ENCODE results near the gene AUTS2. TPM values are rescaled to one million over a fixed set of nuclear protein-coding genes. Genes with fewer than 3 reads are reported as not detected.

Gene AUTS2
- total and polyA plus RNA-seq, 9 of the 15 experiments (the other 6 are each of a cell fraction or from before 2014, with no cell fraction given), result 0.58 TPM; not detected in 8

- BruUV-seq (replicated peaks), result no TSS peak
- no peaks in the 10 kb centered on the region for H3K79me2 ChIP-seq (ENCODE audit: control insufficient read depth, insufficient read depth, low read length)
Observed at GRCh38 chr7:70092314-70093204, 494.3 kb downstream of the AUTS2 start.

More at GRCh38 chr7:70092314-70093204, 494.3 kb downstream of the AUTS2 start:
- no peak overlapping the region for H3K4me2 ChIP-seq (ENCODE audit: insufficient read depth, low read length)
- no peaks in the 10 kb centered on the region; the same call in 1 of the 2 replicates for H3K9me3 ChIP-seq (replicated peaks; ENCODE audit: control insufficient read depth, insufficient read depth, low read depth, low read length)
- H3K4me1 ChIP-seq (replicated peaks in 1 of 2; ENCODE audit: control insufficient read depth in 2 of 2, insufficient read depth in 2 of 2, low read length in 2 of 2), result no peaks in the 10 kb centered on the region
- 1% methylated on average over 12 of the region's 12 CpGs for WGBS (ENCODE audit: insufficient coverage, low coverage, missing lambda C conversion rate)
- intact Hi-C loops (cut with micrococcal nuclease), result no loop called here
- DNase-seq (ENCODE audit: extremely low read depth in 1 of 4, low spot score in 3 of 4) (no peak), FAIRE-seq (no peak), ATAC-seq (no peak)
- no peak overlapping the region for H3K4me3 ChIP-seq
- H4K20me1 ChIP-seq (replicated peaks; ENCODE audit: control insufficient read depth, insufficient read depth, low read length), result no peaks in the 10 kb centered on the region
- H3K9ac ChIP-seq (ENCODE audit: insufficient read depth in 1 of 2, low read depth in 2 of 2, low read length in 2 of 2), result no peak overlapping the region
- no peak overlapping the region for H2AFZ ChIP-seq (ENCODE audit: low read depth, low read length)
- no peaks in the 10 kb centered on the region for H3K9me1 ChIP-seq (ENCODE audit: control insufficient read depth, insufficient read depth, low read length)
- H3K27me3 ChIP-seq (ENCODE audit: control insufficient read depth in 2 of 2, insufficient read depth in 2 of 2, low read length in 2 of 2), result no peaks in the 10 kb centered on the region
- no peaks in the 10 kb centered on the region for H3K36me3 ChIP-seq (ENCODE audit: control insufficient read depth, insufficient read depth, low read length)
- no peak overlapping the region for H3K27ac ChIP-seq (ENCODE audit: extremely low read depth, low read depth, low read length)
- CTCF ChIA-PET (ENCODE audit: low intra/inter-chr PET ratio), result no interaction called here
- POLR2A ChIA-PET, result no interaction called here
- no peak for TF ChIP-seq JUND (IDR thresholded peaks at IDR 0.05; ENCODE audit: borderline replicate concordance, low read depth, low read length)
- no peak for TF ChIP-seq JUND (tag; IDR thresholded peaks at IDR 0.05; ENCODE audit: borderline replicate concordance, low read depth, low read length)
- no peak for TF ChIP-seq SIX5 (IDR thresholded peaks at IDR 0.05; ENCODE audit: borderline replicate concordance in 1 of 2, insufficient read depth in 1 of 2, low read depth in 1 of 2, low read length in 2 of 2)
- TF ChIP-seq TAL1 (IDR thresholded peaks at IDR 0.05), result no peak
- no peak for TF ChIP-seq ZNF764 (CRISPR knock-in tag; IDR thresholded peaks at IDR 0.05; ENCODE audit: low read depth)
- TF ChIP-seq SMAD2 (IDR thresholded peaks at IDR 0.05; ENCODE audit: low read depth, low read length), result no peak
- TF ChIP-seq JUN (IDR thresholded peaks at IDR 0.05; ENCODE audit: borderline replicate concordance, low read depth, low read length), result no peak
- TF ChIP-seq JUN (CRISPR knock-in tag; IDR thresholded peaks at IDR 0.05; ENCODE audit: borderline replicate concordance), result no peak
- TF ChIP-seq MEF2A (IDR thresholded peaks at IDR 0.05; ENCODE audit: control insufficient read depth, low read depth, low read length), result no peak
- no peak for TF ChIP-seq ZNF644 (tag; IDR thresholded peaks at IDR 0.05; ENCODE audit: low read depth)
- no peak for TF ChIP-seq TARDBP (IDR thresholded peaks at IDR 0.05)
- no peak for TF ChIP-seq PURB (CRISPR knock-in tag; IDR thresholded peaks at IDR 0.05; ENCODE audit: low read depth)
- no peak for TF ChIP-seq ZNF354B (CRISPR knock-in tag; IDR thresholded peaks at IDR 0.05)
- no peak for TF ChIP-seq ZNF347 (CRISPR knock-in tag; IDR thresholded peaks at IDR 0.05; ENCODE audit: low read depth)
- no peak for TF ChIP-seq E2F4 (CRISPR knock-in tag; IDR thresholded peaks at IDR 0.05; ENCODE audit: low read depth)
- TF ChIP-seq ZSCAN32 (CRISPR knock-in tag; IDR thresholded peaks at IDR 0.05), result no peak
- TF ChIP-seq ZNF780A (CRISPR knock-in tag; IDR thresholded peaks at IDR 0.05), result no peak
- TF ChIP-seq TFAP4 (CRISPR knock-in tag; IDR thresholded peaks at IDR 0.05; ENCODE audit: borderline replicate concordance), result no peak
- no peak for TF ChIP-seq POLR2AphosphoS5 (IDR thresholded peaks at IDR 0.05; ENCODE audit: control insufficient read depth, insufficient read depth, low read depth, low read length)
- in situ Hi-C loops (cut with MboI), result no loop called here
